Measurements from ENCODE around the gene SAT2.

SAT2 gene

DNA sequence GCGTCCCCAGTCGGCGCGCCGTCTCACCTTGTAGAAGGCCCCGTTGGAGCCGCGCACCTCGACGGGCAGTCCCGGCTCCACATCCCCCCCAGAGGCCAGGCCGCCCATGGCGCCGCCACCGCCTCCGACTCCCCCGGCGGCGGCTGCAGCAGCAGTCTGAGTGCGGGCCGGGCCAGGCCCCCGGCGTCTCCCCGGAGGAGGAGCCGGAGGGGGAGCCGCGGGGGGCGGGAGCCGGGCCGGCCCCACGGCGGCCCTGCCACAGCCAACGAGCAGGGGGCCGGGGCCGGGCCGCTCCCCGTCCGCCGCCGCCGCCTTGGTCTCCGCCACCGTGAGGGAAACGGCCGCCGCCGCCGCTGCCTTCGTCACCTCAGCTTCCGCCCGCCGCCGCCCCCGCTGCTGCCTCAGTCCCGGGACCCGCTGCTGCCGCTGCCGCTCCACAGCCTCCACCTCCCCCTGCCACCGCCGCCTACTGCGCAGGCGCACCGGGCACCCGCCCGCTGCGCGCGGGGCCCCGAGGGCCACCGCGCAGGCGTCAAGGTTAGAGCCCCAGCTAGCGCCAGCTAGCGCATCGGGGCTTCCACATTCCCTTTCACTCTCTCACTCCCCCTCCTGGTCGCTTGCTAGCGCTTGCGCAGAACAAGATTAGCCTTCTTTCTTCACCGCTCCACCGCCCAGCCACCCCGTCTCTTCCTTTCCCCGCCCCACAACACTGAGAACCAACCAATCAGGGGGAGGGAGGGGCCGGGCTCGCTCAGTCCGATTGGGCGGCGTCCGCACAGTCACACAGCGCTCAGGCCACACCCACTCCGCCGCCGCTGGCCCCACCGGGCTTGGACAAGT, 13.0 kb downstream of the SAT2 start, which contains the start of gene FXR2 (continued):
- TF ChIP-seq, protein P1, sequence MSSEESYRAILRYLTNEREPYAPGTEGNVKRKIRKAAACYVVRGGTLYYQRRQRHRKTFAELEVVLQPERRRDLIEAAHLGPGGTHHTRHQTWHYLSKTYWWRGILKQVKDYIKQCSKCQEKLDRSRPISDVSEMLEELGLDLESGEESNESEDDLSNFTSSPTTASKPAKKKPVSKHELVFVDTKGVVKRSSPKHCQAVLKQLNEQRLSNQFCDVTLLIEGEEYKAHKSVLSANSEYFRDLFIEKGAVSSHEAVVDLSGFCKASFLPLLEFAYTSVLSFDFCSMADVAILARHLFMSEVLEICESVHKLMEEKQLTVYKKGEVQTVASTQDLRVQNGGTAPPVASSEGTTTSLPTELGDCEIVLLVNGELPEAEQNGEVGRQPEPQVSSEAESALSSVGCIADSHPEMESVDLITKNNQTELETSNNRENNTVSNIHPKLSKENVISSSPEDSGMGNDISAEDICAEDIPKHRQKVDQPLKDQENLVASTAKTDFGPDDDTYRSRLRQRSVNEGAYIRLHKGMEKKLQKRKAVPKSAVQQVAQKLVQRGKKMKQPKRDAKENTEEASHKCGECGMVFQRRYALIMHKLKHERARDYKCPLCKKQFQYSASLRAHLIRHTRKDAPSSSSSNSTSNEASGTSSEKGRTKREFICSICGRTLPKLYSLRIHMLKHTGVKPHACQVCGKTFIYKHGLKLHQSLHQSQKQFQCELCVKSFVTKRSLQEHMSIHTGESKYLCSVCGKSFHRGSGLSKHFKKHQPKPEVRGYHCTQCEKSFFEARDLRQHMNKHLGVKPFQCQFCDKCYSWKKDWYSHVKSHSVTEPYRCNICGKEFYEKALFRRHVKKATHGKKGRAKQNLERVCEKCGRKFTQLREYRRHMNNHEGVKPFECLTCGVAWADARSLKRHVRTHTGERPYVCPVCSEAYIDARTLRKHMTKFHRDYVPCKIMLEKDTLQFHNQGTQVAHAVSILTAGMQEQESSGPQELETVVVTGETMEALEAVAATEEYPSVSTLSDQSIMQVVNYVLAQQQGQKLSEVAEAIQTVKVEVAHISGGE (tag by site-specific recombination; conservative IDR thresholded peaks at IDR 0.05; ENCODE audit: low read depth), result 0 out of 2 replicates have a peak, but pooled peaks have one; percentile 11
- TF ChIP-seq ZFHX2 (tag by site-specific recombination; conservative IDR thresholded peaks at IDR 0.05) (no peak; the same call in none of the 2 replicates), ZNF558 (tag by site-specific recombination; IDR thresholded peaks at IDR 0.05) (no peak), ZIC2 (tag by site-specific recombination; IDR thresholded peaks at IDR 0.05) (peak; percentile 80), ZNF341 (tag by site-specific recombination; IDR thresholded peaks at IDR 0.05; ENCODE audit: low read depth) (peak; percentile 83), ZBTB8A (tag by site-specific recombination; IDR thresholded peaks at IDR 0.05) (peak; percentile 37; the same call in 1 of the 2 replicates), ZNF423 (tag by site-specific recombination; IDR thresholded peaks at IDR 0.05) (no peak), GLI2 (tag by site-specific recombination; IDR thresholded peaks at IDR 0.05; ENCODE audit: borderline replicate concordance, low read depth) (no peak), ZNF501 (tag by site-specific recombination; IDR thresholded peaks at IDR 0.05) (no peak), IKZF3 (tag by site-specific recombination; IDR thresholded peaks at IDR 0.05) (0 out of 2 replicates have a peak, but pooled peaks have one; percentile 34), HOXC10 (CRISPR knock-in tag; IDR thresholded peaks at IDR 0.05) (peak; percentile 85; the same call in 1 of the 2 replicates), ZNF544 (tag by site-specific recombination; IDR thresholded peaks at IDR 0.05) (no peak), ZNF664 (tag by site-specific recombination; IDR thresholded peaks at IDR 0.05) (no peak), ZFP41 (tag by site-specific recombination; IDR thresholded peaks at IDR 0.05; ENCODE audit: borderline replicate concordance) (no peak), ZNF76 (tag by site-specific recombination; IDR thresholded peaks at IDR 0.05; ENCODE audit: borderline replicate concordance, low read depth) (peak; percentile 17; the same call in 1 of the 2 replicates), FEZF1 (tag by site-specific recombination; IDR thresholded peaks at IDR 0.05) (no peak), PRDM1 (tag by site-specific recombination; IDR thresholded peaks at IDR 0.05) (peak; percentile 10), MZF1 (tag by site-specific recombination; IDR thresholded peaks at IDR 0.05; ENCODE audit: borderline replicate concordance) (no peak), ZNF521 (tag by site-specific recombination; IDR thresholded peaks at IDR 0.05) (no peak), ZNF600 (tag by site-specific recombination; IDR thresholded peaks at IDR 0.05) (no peak), OSR2 (tag by site-specific recombination; IDR thresholded peaks at IDR 0.05) (peak; percentile 24; the same call in 1 of the 2 replicates), GLIS1 (tag by site-specific recombination; IDR thresholded peaks at IDR 0.05) (peak; percentile 78), ZFP69B (tag by site-specific recombination; IDR thresholded peaks at IDR 0.05) (peak; percentile 98), ZNF133 (tag by site-specific recombination; IDR thresholded peaks at IDR 0.05) (no peak), HOXA7 (CRISPR knock-in tag; IDR thresholded peaks at IDR 0.05; ENCODE audit: borderline replicate concordance) (no peak), ZNF174 (tag by site-specific recombination; IDR thresholded peaks at IDR 0.05) (no peak), ZNF473 (tag by site-specific recombination; IDR thresholded peaks at IDR 0.05) (no peak)
- TF ChIP-seq, protein P2, sequence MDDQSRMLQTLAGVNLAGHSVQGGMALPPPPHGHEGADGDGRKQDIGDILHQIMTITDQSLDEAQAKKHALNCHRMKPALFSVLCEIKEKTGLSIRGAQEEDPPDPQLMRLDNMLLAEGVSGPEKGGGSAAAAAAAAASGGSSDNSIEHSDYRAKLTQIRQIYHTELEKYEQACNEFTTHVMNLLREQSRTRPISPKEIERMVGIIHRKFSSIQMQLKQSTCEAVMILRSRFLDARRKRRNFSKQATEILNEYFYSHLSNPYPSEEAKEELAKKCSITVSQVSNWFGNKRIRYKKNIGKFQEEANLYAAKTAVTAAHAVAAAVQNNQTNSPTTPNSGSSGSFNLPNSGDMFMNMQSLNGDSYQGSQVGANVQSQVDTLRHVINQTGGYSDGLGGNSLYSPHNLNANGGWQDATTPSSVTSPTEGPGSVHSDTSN (CRISPR knock-in tag; IDR thresholded peaks at IDR 0.05), result no peak
- TF ChIP-seq, protein P3, sequence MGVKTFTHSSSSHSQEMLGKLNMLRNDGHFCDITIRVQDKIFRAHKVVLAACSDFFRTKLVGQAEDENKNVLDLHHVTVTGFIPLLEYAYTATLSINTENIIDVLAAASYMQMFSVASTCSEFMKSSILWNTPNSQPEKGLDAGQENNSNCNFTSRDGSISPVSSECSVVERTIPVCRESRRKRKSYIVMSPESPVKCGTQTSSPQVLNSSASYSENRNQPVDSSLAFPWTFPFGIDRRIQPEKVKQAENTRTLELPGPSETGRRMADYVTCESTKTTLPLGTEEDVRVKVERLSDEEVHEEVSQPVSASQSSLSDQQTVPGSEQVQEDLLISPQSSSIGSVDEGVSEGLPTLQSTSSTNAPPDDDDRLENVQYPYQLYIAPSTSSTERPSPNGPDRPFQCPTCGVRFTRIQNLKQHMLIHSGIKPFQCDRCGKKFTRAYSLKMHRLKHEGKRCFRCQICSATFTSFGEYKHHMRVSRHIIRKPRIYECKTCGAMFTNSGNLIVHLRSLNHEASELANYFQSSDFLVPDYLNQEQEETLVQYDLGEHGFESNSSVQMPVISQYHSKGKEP (tag by site-specific recombination; IDR thresholded peaks at IDR 0.05), result peak; percentile 9; the same call in 1 of the 2 replicates
- TF ChIP-seq, protein P4, sequence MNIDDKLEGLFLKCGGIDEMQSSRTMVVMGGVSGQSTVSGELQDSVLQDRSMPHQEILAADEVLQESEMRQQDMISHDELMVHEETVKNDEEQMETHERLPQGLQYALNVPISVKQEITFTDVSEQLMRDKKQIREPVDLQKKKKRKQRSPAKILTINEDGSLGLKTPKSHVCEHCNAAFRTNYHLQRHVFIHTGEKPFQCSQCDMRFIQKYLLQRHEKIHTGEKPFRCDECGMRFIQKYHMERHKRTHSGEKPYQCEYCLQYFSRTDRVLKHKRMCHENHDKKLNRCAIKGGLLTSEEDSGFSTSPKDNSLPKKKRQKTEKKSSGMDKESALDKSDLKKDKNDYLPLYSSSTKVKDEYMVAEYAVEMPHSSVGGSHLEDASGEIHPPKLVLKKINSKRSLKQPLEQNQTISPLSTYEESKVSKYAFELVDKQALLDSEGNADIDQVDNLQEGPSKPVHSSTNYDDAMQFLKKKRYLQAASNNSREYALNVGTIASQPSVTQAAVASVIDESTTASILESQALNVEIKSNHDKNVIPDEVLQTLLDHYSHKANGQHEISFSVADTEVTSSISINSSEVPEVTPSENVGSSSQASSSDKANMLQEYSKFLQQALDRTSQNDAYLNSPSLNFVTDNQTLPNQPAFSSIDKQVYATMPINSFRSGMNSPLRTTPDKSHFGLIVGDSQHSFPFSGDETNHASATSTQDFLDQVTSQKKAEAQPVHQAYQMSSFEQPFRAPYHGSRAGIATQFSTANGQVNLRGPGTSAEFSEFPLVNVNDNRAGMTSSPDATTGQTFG (tag by site-specific recombination; IDR thresholded peaks at IDR 0.05; ENCODE audit: borderline replicate concordance), result no peak
